ENCODE data around the gene KDF1.

DNA sequence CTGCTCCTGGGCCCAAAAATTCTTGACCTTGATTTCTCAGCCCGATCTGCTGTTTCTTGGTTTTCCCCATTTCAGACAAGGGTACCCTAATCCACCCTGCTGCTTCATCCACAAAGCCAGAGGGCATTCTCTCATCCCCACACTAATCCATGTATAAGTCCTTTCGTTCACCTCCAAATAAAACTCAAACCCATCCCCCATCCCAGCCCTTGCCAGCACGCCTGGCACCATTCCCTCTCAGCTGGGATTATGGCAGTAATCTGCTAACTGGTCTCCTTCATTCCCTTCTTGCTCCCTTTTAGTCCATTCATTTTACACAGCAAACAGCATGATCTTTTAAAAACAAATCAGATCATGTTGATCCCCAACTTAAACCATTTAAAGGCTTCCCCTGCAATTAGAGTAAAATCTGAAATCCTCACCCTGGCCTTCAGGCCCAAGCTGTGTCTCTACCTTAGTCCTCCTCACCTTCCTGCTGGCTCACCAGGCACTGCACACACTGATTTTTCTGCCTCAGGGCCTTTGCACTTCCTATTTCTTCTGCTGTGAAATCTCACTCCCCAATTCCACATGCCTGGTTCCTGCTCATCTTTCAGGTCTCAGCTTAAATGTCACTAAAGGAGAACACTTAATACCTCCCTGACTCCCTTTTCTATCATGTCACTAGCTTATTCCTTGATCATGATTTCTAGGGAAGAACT is 21.0 kb upstream of the KDF1 start:
- TF ChIP-seq POLR2A (IDR thresholded peaks at IDR 0.05) = no peak
- TF ChIP-seq, protein P1, sequence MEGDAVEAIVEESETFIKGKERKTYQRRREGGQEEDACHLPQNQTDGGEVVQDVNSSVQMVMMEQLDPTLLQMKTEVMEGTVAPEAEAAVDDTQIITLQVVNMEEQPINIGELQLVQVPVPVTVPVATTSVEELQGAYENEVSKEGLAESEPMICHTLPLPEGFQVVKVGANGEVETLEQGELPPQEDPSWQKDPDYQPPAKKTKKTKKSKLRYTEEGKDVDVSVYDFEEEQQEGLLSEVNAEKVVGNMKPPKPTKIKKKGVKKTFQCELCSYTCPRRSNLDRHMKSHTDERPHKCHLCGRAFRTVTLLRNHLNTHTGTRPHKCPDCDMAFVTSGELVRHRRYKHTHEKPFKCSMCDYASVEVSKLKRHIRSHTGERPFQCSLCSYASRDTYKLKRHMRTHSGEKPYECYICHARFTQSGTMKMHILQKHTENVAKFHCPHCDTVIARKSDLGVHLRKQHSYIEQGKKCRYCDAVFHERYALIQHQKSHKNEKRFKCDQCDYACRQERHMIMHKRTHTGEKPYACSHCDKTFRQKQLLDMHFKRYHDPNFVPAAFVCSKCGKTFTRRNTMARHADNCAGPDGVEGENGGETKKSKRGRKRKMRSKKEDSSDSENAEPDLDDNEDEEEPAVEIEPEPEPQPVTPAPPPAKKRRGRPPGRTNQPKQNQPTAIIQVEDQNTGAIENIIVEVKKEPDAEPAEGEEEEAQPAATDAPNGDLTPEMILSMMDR (IDR thresholded peaks at IDR 0.05) = no peak
